ENCODE results near the gene MAP3K12.
"Not testable (repeated sequence)": the region's sequence is repeated elsewhere in the genome, so short reads cannot be mapped to it uniquely, and the experiment has no call there.

Gene MAP3K12, protein sequence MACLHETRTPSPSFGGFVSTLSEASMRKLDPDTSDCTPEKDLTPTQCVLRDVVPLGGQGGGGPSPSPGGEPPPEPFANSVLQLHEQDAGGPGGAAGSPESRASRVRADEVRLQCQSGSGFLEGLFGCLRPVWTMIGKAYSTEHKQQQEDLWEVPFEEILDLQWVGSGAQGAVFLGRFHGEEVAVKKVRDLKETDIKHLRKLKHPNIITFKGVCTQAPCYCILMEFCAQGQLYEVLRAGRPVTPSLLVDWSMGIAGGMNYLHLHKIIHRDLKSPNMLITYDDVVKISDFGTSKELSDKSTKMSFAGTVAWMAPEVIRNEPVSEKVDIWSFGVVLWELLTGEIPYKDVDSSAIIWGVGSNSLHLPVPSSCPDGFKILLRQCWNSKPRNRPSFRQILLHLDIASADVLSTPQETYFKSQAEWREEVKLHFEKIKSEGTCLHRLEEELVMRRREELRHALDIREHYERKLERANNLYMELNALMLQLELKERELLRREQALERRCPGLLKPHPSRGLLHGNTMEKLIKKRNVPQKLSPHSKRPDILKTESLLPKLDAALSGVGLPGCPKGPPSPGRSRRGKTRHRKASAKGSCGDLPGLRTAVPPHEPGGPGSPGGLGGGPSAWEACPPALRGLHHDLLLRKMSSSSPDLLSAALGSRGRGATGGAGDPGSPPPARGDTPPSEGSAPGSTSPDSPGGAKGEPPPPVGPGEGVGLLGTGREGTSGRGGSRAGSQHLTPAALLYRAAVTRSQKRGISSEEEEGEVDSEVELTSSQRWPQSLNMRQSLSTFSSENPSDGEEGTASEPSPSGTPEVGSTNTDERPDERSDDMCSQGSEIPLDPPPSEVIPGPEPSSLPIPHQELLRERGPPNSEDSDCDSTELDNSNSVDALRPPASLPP

GRCh38 chr12:53499266-53500141 is at the start of gene MAP3K12:
Gene MAP3K12, minus strand, starts transcription at chr12:53499458. Its CDS starts 12,067 bp downstream, at chr12:53487391.
- peak; percentile 75 for DNase-seq

- not testable (repeated sequence) for DNase-seq
Observed at GRCh38 chr12:53548354-53548753, 49.1 kb upstream of the MAP3K12 start.

- DNase-seq = peak; percentile 66
Observed at GRCh38 chr12:53543539-53543938, 44.3 kb upstream of the MAP3K12 start.

DNA sequence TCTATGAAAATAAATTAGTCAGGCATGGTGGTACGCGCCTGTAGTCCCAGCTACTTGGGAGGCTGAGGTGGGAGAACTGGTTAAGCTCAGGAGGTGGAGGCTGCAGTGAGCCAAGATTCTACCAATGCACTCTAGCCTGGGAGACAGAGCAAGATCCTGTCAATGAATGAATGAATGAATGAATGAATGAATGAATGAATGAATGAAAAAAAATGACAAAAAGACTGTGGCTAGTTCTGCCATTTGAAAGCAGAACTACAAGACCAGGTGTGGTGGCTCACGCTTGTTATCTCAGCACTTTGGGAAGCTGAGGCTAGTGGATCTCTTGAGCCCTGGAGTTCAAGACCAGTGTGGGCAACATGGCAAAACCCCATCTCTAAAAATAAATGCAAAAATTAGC is 40.3 kb upstream of the MAP3K12 start:
- no peak for DNase-seq

DNA sequence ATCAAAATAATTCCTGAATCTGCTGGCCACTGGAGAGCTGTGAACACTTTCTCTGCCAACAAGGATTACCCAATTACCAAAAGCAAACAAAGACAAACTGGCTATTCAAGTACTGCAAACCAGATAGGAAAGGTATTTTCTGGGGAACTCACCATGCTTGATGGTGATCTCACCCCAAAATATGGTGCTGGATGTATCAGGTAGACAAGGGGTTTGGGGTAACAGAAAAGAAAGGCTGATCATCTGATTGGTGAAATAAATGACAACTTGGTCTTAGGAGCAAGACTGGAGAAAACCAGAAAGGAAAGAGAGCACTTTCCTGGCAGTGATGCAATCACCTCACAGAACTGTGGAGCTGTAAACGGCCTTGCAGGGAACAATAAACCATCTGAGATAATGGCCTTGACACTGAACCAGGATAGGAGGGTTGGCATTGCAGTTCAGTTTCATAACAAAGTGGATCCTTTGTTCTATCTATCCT is 39.0 kb upstream of the MAP3K12 start:
- peak; percentile 13 for DNase-seq

GRCh38 chr12:53536962-53537361 is 37.7 kb upstream of the MAP3K12 start:
- DNase-seq = no peak

DNA sequence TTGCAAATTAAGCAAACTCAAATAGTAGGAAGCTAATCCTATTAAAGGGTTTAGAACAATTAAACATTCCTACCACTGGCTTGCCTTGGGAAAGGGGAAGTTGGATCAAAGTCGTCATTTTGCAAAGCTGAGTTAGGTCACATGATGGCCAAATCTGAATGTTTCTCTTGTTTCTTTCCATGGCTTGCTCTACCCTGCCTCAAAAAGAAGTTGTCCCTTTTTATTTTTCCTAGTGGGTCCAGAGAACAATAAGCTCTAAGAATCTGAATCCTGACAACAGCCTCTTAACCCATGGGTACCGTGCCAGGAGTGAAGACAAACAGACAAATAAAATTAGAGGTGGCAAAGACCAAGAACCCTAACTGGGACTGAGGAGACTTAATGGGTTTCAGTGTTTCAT is 34.2 kb upstream of the MAP3K12 start:
- no peak for DNase-seq

DNA sequence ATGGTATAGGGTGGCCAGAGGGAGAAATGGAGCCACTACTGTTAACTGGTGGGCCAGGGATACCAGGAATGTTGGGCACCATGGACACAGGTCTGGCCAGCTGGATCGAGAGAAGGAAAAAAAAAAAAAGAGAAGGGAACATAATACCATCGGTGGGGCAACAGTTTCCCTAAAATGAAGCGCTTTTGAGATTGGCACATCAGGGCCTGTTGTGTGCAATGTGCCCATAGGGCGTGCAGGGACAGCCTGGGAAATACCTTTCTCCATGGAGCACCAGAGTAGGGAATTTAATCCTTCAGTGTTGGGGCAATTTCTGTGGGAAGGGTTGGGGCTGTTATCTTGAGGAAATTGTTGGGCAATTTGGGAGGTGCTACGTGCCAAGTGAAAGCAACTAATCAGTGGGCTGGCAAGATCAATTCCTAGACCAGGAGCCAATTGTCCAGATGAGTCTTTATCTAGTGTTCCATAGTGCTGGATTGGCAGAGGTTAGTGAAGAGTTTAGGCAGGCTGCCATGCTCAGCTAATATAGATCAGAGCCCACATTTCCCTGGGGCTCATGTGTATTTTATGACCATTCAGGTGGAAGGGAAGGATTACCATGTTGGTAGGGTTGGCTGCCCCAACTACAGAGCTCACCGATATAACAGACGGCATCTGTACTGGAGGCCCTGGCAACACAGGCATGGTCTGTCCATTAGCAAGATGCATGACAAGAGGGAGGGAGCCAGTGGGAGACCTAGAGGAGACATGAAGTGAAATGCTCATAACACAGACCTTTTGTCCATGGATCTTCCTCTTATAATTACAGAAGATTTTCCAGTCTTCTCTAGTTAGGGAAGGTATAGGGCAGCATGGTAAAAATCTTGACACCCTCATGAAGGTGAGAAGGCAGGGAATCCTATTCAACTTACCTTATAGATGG is 33.5 kb upstream of the MAP3K12 start:
- no peak for DNase-seq

- DNase-seq = no peak
Observed at GRCh38 chr12:53532021-53532420, 32.8 kb upstream of the MAP3K12 start.

GRCh38 chr12:53530920-53531319 is 31.7 kb upstream of the MAP3K12 start:
- peak; percentile 68 for DNase-seq

- DNase-seq = no peak
Observed at GRCh38 chr12:53530061-53530460, 30.8 kb upstream of the MAP3K12 start.

- no peak for DNase-seq
Observed at GRCh38 chr12:53524476-53524875, 25.2 kb upstream of the MAP3K12 start.

- DNase-seq = peak; percentile 23
Observed at GRCh38 chr12:53523131-53523530, 23.9 kb upstream of the MAP3K12 start.

DNA sequence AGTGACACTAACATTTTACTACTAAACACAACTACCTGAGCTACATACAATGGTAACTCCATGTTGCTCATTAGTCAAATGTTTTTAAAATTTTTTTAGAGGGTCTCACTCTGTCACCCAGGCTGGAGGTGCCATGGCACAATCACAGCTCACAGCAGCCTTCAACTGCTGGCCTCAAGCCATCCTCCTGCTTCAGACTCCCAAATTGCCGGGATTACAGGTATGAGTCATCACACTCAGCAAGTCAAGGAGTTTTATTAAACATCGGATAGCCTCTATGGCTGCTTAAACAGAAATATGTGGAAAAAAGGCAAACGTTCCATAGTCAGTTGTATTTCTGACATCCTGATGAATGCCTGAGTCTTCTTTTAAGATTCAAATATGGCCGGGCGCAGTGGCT is 19.1 kb upstream of the MAP3K12 start:
- DNase-seq = peak; percentile 35

DNA sequence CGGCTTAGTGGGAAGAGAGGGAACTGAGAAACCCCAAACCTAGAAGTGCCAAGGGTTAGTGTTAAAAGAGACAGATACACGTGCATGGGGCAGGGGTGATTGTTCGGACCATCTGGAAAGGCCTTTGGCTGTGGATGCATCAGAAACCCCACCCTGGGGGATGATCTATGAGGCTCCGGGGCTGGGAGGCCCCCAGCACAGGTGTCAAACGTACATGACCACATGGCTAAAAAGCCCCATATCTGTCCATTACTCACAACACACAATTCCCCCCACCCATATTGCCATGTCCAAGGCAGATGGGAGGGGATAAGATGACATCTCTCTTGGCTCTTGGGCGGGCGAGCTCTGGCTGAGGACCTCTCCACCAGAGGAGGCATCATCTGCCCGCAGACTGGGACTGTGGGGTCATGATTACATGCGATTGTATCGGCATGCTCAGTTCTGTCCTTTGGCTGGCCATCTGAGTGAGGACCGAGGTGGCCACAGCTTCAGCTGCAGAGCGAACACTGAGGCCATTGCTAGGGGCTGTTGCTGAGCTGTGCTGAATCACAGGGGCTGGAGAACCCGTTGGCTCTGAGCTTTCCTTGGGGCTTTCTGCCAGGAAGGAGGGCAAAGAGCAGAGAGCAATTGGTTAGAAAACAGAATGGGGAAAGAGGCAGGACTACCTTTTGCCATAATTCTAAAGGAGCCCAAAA is 17.6 kb upstream of the MAP3K12 start:
- no peak for DNase-seq

GRCh38 chr12:53515291-53515680 is 16.0 kb upstream of the MAP3K12 start:
- no peak for DNase-seq

DNA sequence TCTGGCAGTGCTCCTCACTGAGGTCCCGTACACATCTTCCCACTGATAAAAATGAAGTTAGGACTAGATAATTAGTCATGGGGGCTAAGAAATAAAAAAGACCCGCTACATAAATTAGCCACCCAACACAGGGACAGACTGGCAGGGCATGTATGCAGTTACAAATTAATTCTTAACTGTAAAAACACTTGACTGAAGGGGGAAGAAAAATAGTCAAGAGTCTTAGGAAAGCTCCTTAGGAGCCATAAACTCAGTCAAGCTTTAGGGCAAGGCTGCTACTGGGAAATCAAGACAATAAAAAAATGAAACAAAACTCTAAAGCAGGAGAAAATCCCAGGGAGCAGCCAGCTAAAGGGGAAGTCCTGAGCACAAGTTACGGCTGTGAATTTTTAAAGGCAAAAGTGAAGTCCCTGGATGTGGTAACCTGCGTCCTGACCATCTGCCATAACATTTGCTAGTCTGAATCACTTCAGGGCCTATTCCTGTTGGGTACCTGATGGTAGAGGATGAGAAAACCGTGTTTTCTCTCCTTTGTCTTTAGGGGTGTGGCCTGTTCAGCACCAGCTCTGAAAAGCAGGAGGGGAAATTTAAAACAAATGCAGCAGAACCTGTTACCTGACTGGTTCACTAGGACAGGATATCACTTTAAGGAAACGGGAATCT is 15.5 kb upstream of the MAP3K12 start:
- DNase-seq = no peak

DNA sequence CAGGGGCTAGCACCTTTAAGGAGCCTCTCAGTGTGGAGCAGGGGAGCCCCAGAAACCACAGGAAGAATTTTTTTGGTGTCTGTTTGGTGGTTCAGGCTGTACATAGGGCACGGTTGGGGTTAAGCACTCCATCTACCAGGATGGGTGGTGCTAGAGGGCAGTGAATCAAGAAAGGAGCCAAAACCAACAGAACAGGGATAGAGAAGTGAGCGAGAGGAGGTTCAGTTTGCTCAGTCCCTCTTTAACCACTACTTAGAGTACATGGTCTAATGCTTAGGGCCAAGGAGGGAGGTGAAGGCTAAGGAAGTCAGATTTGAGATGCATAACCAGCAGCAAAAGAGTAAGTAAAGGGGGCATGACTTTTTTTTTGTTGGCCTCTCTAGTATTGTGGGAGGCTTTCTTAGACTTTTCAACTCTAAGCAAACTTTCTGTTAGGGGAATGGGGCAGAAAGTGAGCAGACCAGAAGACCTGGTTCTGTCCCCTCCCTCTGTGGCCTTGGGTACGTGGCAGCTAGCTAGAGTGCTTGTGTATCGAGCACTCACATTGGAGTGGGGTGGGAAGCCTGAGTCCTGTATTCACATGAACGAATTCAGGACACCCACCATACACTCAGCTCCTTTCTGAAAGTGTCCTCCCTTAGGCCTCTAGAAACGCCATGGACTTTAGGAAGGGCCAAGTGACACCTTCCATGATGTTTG is 14.6 kb upstream of the MAP3K12 start:
- no peak for DNase-seq

DNA sequence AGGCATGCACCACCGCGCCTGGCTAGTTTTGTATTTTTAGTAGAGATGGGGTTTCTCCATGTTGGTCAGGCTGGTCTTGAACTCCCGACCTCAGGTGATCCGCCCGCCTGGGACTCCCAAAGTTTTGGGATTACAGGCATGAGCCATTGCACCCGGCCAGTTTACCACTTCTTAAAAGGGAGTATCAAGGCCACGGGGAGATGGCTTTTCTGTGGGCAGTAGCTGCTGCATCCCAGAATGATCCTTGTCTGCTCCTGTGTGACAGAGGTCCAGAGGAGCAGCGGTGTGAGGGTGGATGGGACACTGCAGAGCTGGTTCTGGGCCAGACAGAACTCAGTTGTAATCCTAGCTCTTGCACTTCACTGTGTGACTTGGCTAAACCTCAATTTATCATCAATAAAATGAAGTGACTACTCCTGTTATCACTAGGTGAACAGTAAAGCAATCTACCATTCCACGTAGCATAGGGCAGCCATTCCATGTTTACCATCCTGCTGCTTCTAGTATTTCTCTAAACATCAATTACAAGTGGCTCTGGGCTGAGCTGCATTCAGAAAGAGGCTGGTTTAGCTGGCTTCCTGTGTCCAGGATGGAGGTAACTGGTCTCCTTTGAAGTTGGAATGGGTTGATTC is 11.0 kb upstream of the MAP3K12 start:
- no peak for DNase-seq

All from EL (cell line).